GM20000 (cell line): ENCODE data around the gene NAV2.

Experiments used
- DNase-seq: peaks from one replicate; pipeline ENCODE4 v3.0.0; 2012; ENCODE audit warnings: low spot score
- CTCF ChIP-seq: IDR thresholded peaks from 2 replicates; pipeline ENCODE4 v1.5.1; 2012; ENCODE audit warnings: mild to moderate bottlenecking, control low read depth; ENCODE audit errors: extremely low read depth, missing control alignments

NAV2 gene

GRCh38 chr11:19918302-19919049, 205.8 kb downstream of the NAV2 start:
- no peak for TF ChIP-seq CTCF
- DNase-seq, result no peak

- no peak for TF ChIP-seq CTCF
- DNase-seq, result no peak
Observed at GRCh38 chr11:19919050-19919561, 206.5 kb downstream of the NAV2 start.

DNA sequence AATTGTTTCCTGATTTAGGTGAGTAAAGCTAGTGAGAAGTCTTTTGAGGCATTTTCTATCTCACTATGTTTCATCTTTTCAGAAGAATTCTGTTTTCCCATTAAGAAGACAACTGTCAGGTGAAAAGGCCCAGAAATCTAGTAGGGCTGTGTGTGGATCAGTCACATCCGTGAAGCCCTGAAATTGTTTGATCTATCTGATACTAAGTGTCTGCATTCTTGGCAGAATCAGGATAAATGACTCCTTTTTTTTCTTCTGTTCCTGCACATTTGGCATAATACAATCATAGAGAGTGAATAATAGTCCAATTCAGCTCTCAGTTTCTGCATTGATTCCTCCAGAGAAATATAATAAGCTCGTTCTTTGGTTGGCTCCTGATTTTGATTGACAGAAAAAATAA, 208.3 kb downstream of the NAV2 start:
- no peak for TF ChIP-seq CTCF
- no peak for DNase-seq

DNA sequence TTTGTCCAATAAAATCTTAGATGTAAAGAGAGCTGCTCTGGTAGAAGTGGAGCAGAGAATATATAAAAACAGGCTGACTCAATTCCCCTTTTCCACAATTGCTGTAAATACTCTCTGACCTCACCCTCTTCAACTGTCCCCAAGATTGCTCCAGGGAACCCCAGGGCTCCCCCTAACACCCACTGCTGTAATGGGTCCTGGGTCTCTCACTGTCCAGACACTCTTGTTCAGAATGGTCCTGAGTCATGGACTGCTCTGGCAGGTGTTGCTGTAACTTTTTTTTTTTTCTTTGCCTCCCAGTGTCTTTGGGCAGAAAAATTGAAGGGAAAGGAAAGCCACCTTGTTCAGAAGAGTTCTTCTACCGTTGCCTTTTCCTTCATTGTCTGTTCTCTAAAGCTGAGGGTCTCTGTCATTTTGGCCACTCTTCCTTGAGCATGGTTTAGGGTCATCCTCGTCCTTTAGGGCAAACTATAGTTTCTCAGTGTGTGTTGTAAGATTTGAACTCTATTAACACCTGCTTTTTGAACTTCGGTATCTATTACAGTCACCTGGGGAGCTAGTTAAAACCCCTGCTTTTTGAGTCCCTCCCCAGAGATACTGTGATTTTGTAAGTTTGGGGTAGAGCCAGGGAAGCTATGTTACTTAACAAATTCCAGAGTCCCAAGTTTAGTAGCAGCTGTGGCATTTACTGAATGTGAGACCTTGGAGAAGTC, 209.5 kb downstream of the NAV2 start:
- no peak for TF ChIP-seq CTCF

DNA sequence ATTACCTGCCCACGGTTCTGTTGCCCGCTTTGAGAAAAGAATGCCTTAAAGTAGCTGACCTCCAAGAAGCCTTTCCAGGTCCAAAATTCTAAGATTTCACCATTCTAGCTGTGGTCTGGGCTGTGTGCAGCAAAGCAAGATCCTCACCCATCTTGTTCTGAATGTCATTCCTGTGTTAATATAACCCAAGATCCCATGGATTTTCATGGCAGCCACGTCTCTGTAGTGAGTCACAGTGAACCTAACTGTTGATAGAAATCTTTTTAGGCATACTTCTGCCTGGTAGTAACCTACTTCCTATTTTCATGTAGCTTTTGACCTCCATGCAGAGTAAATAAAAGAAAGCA, 210.0 kb downstream of the NAV2 start:
- TF ChIP-seq CTCF, result no peak
- no peak for DNase-seq

More for the DNA sequence above, 209.5 kb downstream of the NAV2 start:
- no peak for DNase-seq

DNA sequence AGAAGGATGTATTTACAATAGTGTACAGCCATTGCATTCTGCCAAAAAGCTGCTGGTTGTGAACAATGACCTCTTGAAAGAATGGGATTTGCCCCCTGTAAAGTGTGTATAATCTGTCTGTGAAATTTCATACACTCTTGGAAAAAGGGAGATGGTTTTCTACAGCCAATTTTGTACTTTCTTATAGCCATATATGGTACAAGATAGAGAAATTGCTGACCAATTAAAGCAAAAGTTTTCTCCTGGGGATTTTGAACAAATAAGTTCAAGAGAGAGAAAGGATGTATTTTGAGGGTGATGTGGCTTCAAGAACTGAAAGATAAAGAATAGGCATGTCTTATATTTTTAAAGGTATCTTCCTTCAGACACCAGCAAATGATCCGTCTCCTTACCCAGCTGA, 211.0 kb downstream of the NAV2 start:
- DNase-seq, result no peak

More for the DNA sequence above, 211.0 kb downstream of the NAV2 start:
- no peak for TF ChIP-seq CTCF
